GM12865 (cell line): ENCODE results near the gene ALKBH8.
A peak's percentile ranks its signal among the peaks of the same experiment; 100 is the strongest.

Experiments
- DNase-seq: peaks from one replicate; pipeline ENCODE4 v3.0.0; 2010; ENCODE audit warnings: low read depth
- H3K4me3 ChIP-seq: 2 replicates; pipeline ENCODE4 v1.5.1; 2011; ENCODE audit warnings: mild to moderate bottlenecking, low read depth, low read length, control low read depth
- TF ChIP-seq, protein P1 (sequence below): IDR thresholded peaks from 2 replicates; pipeline ENCODE4 v1.5.1; 2011; ENCODE audit warnings: low read length, control low read depth, low read depth, inconsistent platforms; ENCODE audit not compliant: insufficient read depth; ENCODE audit errors: missing control alignments

ALKBH8 gene, protein sequence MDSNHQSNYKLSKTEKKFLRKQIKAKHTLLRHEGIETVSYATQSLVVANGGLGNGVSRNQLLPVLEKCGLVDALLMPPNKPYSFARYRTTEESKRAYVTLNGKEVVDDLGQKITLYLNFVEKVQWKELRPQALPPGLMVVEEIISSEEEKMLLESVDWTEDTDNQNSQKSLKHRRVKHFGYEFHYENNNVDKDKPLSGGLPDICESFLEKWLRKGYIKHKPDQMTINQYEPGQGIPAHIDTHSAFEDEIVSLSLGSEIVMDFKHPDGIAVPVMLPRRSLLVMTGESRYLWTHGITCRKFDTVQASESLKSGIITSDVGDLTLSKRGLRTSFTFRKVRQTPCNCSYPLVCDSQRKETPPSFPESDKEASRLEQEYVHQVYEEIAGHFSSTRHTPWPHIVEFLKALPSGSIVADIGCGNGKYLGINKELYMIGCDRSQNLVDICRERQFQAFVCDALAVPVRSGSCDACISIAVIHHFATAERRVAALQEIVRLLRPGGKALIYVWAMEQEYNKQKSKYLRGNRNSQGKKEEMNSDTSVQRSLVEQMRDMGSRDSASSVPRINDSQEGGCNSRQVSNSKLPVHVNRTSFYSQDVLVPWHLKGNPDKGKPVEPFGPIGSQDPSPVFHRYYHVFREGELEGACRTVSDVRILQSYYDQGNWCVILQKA

DNA sequence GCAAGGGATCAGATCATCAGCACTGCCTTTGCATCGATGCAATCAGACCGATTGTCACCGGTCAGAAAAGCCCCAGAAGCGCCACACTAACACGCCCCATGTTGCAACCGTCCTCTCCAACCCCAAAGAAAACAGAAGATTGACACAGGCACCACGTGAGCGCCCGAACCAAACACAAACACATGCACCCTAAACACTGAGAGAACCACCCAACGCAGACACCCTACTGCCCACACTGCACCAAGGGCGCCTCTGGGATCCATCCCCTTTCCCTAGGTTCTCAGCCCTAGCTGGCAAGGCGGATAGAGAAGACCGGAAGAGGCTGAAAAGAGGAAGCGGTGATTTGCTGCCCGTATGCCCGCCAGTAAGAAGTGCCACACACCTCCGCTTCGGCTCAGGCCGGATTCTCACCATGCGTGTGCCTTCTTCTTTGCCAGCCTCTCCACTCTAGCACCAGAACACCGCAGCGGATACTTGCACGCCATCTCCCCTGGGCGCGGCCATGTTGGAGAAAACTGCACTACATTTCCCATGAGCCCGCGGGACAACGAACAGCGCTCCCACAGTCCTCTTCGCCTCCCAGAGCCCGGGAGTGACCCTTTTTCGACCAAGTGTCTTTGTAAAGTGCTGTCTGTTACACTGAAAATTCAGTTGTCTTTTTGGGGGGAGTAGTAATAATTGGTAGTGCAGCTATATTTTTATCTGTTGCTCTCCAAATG lies at the start of gene ALKBH8:
Gene ALKBH8, minus strand, starts transcription at position 517 of the 719 bp plus-strand sequence. CDS start 4,842 bp downstream, outside the sequence.
- TF ChIP-seq, protein P1, sequence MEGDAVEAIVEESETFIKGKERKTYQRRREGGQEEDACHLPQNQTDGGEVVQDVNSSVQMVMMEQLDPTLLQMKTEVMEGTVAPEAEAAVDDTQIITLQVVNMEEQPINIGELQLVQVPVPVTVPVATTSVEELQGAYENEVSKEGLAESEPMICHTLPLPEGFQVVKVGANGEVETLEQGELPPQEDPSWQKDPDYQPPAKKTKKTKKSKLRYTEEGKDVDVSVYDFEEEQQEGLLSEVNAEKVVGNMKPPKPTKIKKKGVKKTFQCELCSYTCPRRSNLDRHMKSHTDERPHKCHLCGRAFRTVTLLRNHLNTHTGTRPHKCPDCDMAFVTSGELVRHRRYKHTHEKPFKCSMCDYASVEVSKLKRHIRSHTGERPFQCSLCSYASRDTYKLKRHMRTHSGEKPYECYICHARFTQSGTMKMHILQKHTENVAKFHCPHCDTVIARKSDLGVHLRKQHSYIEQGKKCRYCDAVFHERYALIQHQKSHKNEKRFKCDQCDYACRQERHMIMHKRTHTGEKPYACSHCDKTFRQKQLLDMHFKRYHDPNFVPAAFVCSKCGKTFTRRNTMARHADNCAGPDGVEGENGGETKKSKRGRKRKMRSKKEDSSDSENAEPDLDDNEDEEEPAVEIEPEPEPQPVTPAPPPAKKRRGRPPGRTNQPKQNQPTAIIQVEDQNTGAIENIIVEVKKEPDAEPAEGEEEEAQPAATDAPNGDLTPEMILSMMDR = no peak
- DNase-seq = peak; percentile 82
- H3K4me3 ChIP-seq = peak within 1 kb of the TSS; percentile 86

DNA sequence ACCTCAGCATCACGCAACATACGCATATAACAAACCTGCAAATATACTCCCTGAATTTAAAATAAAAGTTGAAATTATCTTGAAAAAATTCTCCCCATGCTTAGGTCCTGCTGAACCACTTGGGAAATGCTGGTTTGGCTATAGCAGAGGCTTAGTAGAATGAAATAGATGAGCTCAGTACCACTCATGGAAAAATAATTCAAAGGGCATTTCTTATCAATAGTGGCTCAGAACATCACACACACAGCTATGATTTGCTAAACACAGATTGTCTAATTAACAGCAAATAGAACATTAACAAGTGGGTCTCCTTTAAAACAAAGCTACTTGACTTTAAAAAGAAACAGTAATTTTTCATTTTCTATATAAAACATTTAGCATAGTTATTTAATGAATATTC lies 46.9 kb upstream of the ALKBH8 start:
- DNase-seq = no peak
- TF ChIP-seq, protein P1 = no peak
- H3K4me3 ChIP-seq = no peak overlapping the region

DNA sequence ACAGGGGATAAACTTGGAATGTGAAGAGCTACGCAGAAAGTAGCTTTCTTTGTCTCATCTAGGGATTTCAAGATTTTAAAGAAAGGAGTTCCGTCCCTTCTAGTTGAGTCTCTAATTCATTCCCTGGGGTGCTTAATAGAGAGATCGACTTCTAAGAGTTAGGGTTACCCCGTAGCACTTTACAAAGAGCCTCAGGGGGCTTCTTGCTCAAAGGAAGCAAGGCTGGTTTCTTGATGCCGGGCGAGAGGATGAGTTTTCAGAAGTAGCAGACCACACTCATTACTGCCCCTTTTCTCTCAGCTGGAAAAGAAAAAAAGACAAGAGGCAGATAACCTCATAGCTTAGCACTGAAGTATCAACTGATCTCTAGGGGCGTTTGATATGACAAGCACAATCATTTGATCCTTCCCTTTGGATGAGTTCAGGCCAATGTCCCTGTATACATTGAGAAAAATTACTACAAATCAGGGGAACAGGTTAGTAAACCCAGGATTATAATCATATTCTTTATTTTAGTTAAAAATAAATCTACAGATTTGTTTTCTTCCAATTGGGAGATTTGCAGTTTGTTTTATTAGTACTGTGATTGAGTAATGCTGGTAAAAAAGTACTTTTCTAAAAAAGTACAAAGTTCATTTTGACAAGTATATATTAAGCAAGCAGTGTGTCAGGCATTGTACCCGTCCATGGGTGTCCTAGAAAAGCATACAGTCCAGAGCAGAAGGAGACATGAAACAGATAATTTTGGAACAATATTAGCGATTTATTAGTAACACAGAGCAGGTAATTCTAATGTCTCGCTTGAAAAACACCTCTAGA lies 44.1 kb upstream of the ALKBH8 start:
- TF ChIP-seq, protein P1 = no peak
- no peak overlapping the region for H3K4me3 ChIP-seq
- no peak for DNase-seq

DNA sequence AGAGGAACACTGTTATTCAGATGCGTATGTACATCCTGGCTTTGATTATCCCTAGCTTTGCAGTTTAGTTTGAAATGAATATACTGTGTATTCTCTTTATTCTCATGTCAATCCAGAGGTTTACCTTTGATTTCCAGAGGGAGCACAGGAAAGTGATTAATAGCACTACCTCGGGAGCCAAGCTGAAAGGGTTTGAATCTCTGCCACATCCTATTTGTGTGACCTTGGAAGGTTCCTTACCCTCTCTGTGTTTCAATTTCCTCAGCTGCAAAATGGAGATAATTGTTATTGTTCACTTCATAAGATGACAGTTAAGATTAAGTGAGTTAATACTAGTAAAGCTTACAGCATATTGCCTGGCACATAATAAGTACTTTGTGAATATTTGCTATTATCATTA lies 43.3 kb upstream of the ALKBH8 start:
- no peak for DNase-seq
- no peak overlapping the region for H3K4me3 ChIP-seq
- TF ChIP-seq, protein P1 = no peak

DNA sequence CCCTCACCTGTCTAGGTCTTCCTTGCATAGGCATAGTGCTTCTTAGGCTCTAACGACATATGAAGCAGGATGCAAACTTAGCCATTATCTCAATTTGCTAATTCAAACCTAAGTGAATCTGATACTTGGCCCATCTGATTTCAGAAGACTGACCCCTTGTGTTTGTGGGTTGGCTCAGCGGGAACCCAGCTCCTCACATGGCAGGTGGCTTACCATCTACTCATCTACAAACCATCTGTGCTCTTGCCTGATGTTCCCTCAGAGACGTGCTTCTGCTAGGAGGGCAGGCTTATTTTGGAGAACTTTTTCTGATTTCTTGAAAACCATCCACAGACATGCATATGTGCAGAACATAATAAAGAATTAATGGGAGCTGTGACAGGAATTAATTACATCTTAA lies 40.6 kb upstream of the ALKBH8 start:
- TF ChIP-seq, protein P1 = no peak
- no peak overlapping the region for H3K4me3 ChIP-seq
- peak; percentile 26 for DNase-seq
